ENCODE measurements around the gene BRD3.

BRD3 gene

GRCh38 chr9:133986774-133987445 lies 80.9 kb downstream of the BRD3 start:
- DNase-seq = no peak
- Mint-ChIP-seq H3K27me3 (no peaks in the 10 kb centered on the region), H3K4me3 (peak overlapping the region in 1 of 2 donors; percentile 1), H3K27ac (peak overlapping the region; percentile 16), H3K36me3 (peaks cover 21 to 41% of the 10 kb centered on the region in 2 donors), H3K9me3 (no peaks in the 10 kb centered on the region), H3K4me1 (peaks cover 56 to 80% of the 10 kb centered on the region in 2 donors)
- ATAC-seq (replicated peaks) = no peak

- peaks cover 59 to 87% of the 10 kb centered on the region in 2 donors for H3K4me1 Mint-ChIP-seq
- H3K36me3 Mint-ChIP-seq = peaks cover 25 to 43% of the 10 kb centered on the region in 2 donors
- no peaks in the 10 kb centered on the region for H3K27me3 Mint-ChIP-seq
- H3K27ac Mint-ChIP-seq = peak overlapping the region; percentile 60
- peak overlapping the region in 1 of 2 donors; percentile 15 for H3K4me3 Mint-ChIP-seq
- H3K9me3 Mint-ChIP-seq = no peaks in the 10 kb centered on the region
- DNase-seq (no peak), ATAC-seq (replicated peaks) (no peak)
Observed at GRCh38 chr9:133986061-133986460, 81.8 kb downstream of the BRD3 start.

- Mint-ChIP-seq H3K4me3 (no peak overlapping the region), H3K9me3 (no peaks in the 10 kb centered on the region), H3K4me1 (peaks cover 59 to 86% of the 10 kb centered on the region in 2 donors), H3K27me3 (no peaks in the 10 kb centered on the region), H3K36me3 (peaks cover 22 to 39% of the 10 kb centered on the region in 2 donors), H3K27ac (peak overlapping the region; percentile 62)
- ATAC-seq (replicated peaks) = no peak
- no peak for DNase-seq
Observed at GRCh38 chr9:133982971-133983720, 84.7 kb downstream of the BRD3 start.

DNA sequence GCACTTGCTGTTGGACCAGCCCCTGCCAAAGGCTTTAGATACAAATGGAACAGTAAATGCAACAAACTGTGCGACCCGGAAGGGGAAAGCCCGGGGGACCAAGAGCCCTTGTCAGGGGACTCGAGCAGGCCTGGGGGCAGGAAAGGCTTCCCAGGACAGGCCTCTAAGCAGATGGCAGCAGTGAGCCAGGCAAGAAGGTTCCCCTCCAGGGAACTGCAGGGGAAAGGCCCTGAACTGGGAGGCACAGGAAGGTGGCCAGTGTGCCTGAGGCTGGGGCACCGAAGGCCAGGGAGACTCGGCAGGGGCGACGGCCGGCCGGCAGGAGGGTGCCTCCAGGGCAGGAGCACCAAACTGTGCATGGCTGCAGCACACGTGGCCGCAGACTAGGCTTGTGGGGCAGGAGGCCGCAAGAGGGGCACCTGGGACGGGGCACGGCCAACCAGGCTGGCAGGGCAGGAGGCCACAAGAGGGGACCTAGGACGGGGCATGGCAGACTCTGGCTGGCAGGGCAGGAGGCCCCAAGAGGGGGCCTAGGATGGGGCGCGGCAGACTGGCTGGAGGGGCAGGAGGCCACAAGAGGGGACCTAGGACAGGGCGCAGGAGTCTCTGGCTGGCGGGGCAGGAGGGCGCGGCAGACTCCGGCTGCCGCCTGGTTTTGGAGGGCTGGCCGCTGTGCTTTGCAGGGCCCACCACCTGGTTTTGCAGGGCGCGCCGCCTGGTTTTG lies 85.7 kb downstream of the BRD3 start:
- peaks cover 28 to 45% of the 10 kb centered on the region in 2 donors for H3K36me3 Mint-ChIP-seq
- H3K27me3 Mint-ChIP-seq = no peaks in the 10 kb centered on the region
- ATAC-seq (replicated peaks) (no peak), DNase-seq (no peak)
- no peak overlapping the region for H3K4me3 Mint-ChIP-seq
- H3K9me3 Mint-ChIP-seq = no peaks in the 10 kb centered on the region
- H3K27ac Mint-ChIP-seq = no peak overlapping the region
- H3K4me1 Mint-ChIP-seq = peaks cover 63 to 88% of the 10 kb centered on the region in 2 donors

DNA sequence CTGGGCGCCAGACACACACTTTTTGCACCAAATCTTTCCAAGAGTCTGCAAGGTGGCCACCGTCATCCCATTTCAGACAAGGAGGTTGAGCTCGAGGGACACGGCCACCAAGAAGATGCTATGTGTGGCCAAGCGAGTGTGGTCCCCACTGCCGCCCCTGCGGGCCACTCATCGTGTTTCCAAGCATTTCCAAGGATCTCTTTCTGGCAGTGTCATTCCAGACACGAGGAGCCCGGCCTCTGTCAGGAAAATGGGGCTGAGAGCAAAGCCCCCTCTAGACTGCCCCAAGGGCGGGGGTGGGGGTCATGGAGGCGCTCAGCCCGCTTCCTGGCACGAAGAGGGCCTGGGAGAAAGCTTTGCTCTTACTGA lies 86.3 kb downstream of the BRD3 start:
- H3K9me3 Mint-ChIP-seq = no peaks in the 10 kb centered on the region
- DNase-seq (no peak), ATAC-seq (replicated peaks) (no peak)
- peak overlapping the region in 1 of 2 donors; percentile 54 for H3K4me3 Mint-ChIP-seq
- H3K27me3 Mint-ChIP-seq = no peaks in the 10 kb centered on the region
- peaks cover 60 to 88% of the 10 kb centered on the region in 2 donors for H3K4me1 Mint-ChIP-seq
- peak overlapping the region; percentile 53 for H3K27ac Mint-ChIP-seq
- peaks cover 27 to 43% of the 10 kb centered on the region in 2 donors for H3K36me3 Mint-ChIP-seq

- DNase-seq (no peak), ATAC-seq (replicated peaks) (no peak)
- Mint-ChIP-seq H3K27ac (peak overlapping the region; percentile 53), H3K4me3 (peak overlapping the region; percentile 54 to 57), H3K36me3 (peaks cover 21 to 38% of the 10 kb centered on the region in 2 donors), H3K9me3 (no peaks in the 10 kb centered on the region), H3K4me1 (peaks cover 56 to 84% of the 10 kb centered on the region in 2 donors), H3K27me3 (no peaks in the 10 kb centered on the region)
Observed at GRCh38 chr9:133980864-133981588, 86.8 kb downstream of the BRD3 start.
